NCI-H1092 (cell line): ENCODE data around the gene FAM20C.
"Not testable (repeated sequence)": the region's sequence is repeated elsewhere in the genome, so short reads cannot be mapped to it uniquely, and the experiment has no call there.

Experiments used
- DNase-seq: peaks from one replicate; lab custom pipeline; 2025; lab: John Stamatoyannopoulos, UW

The FAM20C gene

GRCh38 chr7:228610-229009 lies 36.2 kb downstream of the FAM20C start:
- no peak for DNase-seq

GRCh38 chr7:229184-229964 lies 37.0 kb downstream of the FAM20C start:
- no peak for DNase-seq

GRCh38 chr7:230274-230673 lies 37.9 kb downstream of the FAM20C start:
- DNase-seq = no peak

DNA sequence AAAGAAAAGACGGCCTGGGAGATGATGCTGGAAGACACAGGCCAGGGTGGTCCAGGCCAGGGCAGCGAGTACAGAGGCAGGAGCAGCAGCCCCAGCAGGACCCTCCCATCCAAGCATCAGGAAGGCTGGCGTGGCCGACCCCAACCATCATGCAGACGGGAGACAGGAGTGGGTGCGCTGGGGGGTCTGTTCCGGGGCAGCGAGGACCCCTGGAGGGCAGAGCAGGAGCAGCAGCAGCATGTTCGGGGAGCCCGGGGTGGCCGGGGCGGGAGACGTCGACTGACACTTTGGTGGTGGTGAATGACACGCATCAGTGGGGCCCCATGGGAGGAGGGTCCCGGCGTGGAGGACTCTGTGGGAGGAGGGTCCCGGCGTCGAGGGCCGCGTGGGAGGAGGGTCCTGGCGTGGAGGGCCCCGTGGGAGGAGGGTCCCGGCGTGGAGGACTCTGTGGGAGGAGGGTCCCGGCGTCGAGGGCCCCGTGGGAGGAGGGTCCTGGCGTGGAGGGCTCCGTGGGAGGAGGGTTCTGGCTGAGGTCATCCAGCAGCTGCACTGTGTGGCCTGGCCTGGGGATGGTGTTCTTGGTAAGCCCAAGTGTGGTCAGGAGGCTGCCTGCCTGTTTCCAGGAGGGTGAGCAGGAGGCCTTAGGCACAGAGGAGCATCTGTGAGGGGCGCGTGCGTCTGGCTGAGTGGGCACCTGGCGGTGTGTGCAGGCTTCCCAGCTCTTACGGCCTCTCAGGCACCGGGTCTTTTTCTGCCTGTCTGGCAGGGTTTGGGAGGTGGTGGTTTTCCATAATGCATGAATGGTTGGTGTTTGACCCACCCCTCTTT lies 38.9 kb downstream of the FAM20C start:
- DNase-seq = no peak

GRCh38 chr7:231858-232246 lies 39.5 kb downstream of the FAM20C start:
- no peak for DNase-seq

GRCh38 chr7:232410-233248 lies 40.3 kb downstream of the FAM20C start:
- DNase-seq = no peak

DNA sequence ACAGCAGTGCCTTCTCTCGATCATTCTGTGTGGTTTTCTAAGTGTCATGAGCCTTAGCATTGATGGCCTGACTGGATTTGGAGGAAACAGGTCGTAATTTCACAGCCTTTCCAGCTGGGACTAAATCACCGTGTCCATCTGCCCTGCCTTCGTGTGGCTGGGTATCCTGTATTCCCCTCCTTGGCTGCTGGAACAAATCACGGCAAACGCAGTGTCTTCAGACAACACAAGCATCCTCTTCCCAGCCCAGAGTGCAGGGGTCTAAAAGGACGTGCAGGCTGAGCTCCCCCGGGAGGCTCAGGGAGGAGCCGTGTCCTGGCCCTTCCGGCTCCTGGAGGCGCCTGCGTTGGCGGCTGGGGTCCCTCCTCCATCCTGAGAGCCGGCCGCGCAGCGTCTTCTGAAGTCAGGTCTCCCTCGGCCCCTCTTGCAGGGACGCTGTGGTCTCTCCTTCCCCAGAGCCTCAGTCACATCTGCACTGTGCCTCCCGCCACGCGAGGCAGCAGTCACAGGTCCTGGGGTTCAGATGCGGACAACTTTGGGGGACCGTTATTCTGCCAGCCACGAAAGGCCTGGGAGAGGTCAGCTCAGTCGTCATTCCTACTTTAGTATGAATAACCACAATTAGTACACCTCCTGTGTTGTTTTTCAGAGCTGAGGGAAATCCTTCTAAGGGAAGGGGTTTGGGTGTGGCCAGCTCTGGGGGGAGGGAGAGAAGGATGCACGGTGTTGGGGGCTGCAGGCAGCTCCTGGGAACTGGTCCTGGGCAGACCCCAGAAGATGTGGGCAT lies 41.1 kb downstream of the FAM20C start:
- DNase-seq = no peak

DNA sequence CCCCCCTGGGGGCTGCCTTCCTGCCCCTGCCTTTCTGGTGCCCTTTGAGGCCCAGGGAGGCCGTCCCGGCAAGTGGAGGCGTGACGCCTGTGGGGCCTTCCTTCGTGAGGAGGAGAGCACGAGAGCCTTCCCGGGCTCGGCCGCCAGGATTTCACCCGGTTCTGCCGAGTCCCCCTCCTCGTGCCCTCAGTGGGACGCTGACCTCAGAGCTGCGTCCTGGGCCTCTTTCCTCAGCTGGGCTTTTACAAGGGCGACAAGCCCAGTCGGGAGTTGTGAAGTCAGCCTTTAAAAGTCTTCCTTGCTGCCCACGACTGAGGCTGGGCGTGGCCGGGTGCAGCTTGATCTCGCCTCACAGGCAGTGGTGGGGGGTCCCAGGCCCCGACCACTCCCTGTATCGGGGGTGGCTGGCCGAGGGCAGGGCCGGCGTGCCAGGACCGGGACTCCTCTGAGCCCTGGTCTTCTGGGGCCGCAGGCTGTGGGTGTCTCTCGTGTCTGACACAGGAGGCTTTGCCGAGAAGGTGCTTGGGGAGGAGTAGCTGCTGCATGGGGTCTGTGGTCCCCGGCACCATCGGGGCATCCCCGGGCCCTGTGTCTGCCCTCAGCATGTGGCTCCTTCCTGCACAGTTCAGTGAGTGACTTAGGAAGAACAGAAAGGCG lies 41.8 kb downstream of the FAM20C start:
- no peak for DNase-seq

GRCh38 chr7:234708-235553 lies 42.6 kb downstream of the FAM20C start:
- no peak for DNase-seq

DNA sequence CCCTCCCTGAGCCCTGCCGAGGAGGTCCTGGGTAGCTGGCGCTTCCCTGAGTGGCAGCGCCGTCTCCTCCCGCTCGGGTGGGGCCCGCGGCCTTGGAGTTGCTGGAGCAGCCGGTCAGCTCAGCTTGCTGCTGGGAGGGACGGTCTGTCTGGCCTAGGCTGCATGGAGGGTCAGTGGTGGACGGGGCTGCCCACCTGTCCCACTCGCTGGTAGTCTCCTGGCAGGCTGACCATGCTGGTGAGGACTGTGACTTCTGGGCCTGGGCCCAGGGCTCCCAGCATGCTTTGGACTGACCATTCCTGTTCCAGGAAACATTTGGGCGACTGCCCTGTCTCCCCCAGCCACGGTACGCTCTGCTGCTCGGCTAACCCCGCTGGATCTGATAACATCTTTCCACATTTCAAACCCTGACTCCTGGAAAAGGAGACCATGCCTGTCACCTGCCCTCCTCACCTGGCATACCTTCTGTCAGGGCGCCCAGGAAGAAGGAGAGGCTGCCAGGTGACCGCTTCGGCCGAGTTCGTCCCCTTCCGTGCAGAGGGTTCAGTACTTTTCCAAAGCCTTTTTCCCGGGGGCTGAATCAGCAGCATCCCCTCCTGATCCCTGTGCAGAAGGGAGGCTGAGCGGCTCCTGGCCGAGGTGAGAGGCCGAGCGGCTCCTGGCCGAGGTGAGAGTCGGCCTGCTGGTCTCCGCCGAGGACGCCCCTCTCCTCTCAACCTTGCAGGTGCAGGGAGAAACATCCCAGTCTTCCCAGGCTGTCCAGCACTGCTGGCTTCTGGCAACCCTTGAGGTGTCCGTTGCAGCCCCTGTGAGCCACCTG lies 43.4 kb downstream of the FAM20C start:
- no peak for DNase-seq

DNA sequence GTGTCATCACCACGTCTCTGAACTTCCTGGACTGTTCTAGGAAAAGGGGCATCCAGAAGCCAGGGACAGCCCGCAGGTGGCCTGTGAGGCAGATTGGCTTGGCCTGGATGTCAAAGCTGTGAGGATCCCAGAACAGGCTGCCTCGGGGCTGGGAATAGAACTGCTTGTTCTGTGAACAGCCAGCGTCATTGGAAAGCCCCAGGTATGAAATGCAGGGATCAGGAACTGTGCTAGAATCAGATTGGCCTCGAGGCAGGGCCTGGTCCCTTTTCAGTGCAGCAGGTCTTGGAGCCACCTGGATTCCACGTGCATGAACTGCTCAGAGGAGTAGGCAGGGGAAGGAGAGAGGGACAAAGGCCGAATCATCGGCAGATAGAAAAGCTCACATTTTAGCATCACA lies 44.6 kb downstream of the FAM20C start:
- no peak for DNase-seq

GRCh38 chr7:237385-237784 lies 45.0 kb downstream of the FAM20C start:
- DNase-seq = no peak

DNA sequence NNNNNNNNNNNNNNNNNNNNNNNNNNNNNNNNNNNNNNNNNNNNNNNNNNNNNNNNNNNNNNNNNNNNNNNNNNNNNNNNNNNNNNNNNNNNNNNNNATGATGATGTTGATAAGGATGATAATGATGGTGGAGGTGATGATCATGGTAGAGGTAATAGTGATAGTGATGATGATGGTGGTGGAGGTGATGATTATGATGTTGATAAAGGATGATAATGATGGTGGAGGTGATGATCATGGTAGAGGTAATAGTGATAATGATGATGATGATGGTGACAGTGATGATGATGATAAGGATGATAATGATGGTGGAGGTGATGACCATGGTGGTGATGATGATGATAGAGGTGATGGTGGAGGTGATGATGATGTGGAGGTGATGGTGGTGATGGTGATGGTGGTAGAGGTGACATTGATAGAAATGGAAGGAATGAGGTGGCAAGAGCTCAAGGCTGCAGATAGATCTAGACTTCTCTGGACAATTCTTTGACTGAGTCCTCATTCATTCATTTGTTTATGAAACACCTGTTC lies 47.8 kb downstream of the FAM20C start:
- DNase-seq = no peak

GRCh38 chr7:240887-241421 lies 48.6 kb downstream of the FAM20C start:
- no peak for DNase-seq

DNA sequence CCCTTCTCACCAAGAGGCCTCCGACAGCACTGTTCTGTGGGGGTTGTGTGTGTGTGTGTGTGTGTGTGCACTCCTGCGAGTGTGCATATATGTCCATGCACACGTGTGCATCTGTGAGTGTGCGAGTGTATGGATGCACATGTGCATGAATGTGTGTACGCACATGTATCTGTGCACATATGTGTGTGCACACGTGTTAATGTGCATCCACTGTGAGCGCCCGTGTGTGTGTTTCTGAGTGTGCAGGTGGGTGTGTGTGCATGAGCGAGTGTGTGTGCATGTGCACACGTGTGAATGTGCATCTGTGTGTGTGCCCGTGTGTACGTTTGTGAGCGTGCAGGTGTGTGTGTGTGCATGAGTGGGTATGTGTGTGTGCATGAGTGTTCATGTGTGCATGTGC lies 49.1 kb downstream of the FAM20C start:
- no peak for DNase-seq

DNA sequence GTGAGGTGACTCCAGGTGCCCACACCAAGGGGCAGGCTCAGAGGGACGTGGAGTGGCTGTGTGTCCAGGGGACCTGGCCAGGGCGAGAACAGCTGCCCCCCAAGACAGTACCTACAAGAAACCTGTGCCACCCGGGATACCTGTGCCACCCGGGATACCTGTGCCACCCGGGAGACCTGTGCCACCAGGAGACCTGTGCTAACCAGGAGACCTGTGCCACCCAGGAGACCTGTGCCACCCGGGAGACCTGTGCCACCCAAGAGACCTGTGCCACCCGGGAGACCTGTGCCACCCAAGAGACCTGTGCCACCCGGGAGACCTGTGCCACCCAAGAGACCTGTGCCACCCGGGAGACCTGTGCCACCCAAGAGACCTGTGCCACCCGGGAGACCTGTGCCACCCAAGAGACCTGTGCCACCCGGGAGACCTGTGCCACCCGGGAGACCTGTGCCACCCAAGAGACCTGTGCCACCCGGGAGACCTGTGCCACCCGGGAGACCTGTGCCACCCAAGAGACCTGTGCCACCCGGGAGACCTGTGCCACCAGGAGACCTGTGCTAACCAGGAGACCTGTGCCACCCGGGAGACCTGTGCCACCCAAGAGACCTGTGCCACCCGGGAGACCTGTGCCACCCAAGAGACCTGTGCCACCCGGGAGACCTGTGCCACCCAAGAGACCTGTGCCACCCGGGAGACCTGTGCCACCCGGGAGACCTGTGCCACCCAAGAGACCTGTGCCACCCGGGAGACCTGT lies 50.6 kb downstream of the FAM20C start:
- not testable (repeated sequence) for DNase-seq

DNA sequence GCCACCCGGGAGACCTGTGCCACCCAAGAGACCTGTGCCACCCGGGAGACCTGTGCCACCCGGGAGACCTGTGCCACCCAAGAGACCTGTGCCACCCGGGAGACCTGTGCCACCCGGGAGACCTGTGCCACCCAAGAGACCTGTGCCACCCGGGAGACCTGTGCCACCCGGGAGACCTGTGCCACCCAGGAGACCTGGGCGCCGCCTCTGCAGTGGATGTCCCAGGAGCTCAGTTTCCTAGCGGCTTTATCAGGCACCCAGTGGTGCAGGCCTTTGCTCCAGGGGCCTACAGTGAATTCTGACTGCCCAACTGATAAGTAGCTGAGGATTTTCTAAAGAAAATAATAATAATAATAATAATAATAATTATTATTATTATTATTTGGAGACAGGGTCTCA lies 51.2 kb downstream of the FAM20C start:
- DNase-seq = not testable (repeated sequence)

DNA sequence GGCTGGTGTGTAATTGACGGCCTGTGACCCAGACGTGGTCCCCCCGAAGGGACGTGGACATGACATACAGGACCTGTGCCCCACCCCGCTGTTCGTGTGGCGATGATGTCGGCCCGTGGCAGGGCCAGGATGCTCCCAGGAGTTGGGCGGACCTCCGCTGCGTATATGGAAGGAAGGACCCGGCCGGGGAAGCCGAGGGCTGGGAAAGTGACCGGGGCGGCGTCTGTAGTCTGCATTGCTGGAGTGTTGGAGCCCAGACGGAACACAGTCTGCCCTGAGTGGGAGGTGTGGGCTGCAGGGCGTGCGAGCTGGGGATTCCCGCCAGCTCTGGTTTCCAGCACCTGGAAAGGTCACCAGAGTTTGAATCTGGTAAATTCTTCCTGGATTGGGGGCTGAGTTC lies 52.6 kb downstream of the FAM20C start:
- DNase-seq = no peak
